GM18498 (cell line): Measurements from ENCODE around the gene RAMP1.

Experiments
- ATAC-seq: cut with Tn5 transposase; IDR thresholded peaks from one replicate; pipeline ENCODE4 v1.9.1; 2021; ENCODE audit warnings: mild to moderate bottlenecking, moderate library complexity; ENCODE audit not compliant: unreplicated experiment

Gene RAMP1

DNA sequence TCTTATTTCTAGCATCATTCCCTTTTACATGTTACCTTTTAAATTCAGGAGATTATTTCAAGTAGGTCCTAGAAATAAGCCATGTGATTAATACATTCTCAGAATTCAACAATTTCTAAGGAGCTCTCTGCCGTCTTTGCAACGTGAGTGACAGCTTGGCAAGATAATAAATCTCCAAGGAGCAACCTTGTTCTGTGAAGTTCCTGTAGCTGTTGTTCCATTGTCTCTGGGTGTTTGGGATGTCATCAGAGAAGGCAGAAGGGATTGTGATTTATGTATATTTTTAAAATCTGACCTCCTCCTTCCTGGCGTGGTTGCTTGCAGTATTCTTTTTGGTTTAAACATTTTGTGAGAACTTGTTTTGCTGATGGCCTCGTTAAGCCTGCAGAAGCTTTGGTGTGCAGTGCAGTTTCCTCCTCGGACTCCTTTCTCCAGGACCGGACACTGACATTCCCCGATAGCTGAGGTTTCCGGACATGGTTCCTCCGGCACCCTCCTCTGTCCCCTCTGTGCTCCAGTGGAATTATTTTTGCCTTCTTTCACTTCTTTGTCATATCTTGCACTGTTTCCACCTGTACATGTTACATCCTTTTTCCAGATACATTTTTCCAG, 33.7 kb downstream of the RAMP1 start:
- ATAC-seq, result no peak

DNA sequence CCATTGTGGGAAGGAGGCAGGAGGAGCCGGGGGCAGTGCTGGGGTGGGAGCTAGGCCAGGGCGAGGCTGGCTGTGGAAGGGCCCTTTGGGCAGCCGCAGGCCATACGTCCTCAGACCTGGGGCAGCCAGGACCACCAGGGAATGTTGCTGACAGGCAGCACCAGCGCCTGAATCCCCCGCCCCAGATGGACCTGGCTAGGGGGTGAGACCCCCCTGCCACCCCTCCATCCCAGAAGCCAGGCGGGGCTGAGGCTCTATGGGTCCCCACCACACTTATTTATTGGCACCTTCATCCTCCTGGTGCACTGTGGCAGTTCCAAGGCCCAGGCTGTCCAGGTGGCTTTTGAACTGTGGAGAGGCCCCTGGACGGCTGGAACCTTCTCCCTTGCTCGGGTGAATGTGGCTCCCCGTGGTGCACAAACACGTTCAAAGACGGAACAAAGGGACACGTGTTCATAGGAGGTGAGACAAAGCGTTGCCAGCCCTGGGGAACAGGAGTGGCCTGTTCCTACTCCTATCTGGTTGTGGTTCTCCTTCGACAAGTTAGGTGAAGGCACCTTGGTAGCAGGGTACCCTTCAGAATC, 35.1 kb downstream of the RAMP1 start:
- ATAC-seq, result no peak

DNA sequence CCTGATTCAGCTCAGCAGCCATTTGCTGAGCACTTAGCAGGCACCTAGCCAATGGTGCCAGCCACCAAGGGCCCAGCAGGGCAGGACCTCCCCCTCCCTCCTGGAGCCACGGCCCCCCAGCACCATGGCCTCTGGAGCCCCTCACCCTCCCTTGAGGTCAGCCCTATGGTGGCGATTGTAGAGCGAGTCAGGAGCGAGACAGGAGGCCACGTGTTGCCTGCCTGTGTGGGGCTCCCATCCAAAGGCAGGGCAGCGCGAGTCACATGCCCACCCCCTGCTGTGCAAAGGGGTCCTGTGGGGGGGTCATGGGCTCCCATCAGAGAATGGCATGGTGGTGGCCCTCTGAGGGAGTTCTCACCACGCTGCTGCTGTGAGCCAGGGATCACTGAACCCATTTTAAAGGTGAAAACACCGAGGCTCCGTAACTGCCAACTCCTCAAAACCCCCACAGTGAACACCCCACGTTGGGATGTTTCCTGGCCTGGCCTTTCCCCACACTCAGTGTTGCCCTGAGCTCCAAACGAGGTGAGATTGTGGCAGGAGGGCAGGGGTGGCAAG, 35.6 kb downstream of the RAMP1 start:
- no peak for ATAC-seq

DNA sequence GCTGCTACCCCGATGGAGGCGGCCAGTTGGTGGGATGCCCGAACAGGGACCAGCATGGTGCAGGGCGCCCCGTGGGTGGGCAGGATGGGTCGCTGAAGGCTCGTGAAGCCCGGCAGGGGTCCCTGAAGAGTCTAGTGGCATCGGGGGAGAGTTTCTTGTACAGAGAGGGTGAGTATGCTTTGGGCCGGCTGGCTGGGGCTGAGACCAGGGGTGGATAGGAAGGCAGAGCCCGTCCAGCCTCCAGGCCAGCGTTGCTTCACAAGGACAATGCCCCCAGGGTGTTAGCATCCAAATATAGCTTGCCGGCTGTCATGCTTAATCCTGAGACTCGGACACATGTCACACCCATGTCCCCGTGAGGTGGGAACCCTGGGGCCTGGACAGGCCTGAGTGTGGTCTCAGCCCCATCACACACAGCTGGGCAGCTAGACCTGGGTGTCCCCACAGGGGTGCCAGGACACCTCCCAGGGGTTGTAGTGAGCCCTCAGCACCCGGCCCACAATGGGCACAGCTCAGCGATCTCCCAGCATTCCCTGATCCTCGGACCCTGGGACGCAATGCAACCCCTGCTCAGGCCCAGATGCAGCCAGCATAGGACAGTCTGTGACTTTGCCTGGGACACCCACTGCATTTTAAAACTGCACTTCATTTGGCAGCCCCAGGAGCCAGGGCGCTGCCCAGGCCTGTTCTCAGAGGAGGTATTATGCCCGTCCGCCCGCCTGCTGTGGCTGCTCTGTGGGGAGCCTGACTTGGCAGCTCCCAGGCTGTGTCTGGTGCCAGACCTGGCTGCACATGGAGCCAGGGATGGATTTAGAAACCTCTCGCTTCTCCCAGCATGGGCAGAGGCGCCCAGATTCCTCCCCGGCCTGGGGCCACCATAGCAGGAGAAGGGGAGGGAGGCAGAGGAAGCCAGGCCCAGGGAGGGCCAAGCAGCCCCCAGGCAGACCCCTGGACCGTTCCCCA, 36.4 kb downstream of the RAMP1 start:
- ATAC-seq, result no peak

DNA sequence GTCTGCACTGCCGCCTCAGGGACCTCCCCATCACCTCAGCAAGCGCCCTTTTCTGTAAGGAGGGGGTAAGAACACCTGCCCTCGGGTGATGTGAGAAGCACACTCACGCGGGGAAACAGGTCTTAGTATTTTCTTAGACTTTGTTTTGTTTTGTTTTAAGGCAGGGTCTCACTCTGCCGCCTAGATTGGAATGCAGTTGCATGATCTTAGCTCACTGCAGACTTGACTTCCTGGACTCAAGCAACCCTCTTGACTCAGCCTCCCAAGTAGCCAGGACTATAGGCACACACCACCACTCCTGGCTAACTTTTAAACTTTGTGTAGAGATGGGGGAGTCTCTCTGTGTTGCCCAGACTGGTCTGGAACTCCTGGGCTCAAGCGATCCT, 37.1 kb downstream of the RAMP1 start:
- no peak for ATAC-seq

DNA sequence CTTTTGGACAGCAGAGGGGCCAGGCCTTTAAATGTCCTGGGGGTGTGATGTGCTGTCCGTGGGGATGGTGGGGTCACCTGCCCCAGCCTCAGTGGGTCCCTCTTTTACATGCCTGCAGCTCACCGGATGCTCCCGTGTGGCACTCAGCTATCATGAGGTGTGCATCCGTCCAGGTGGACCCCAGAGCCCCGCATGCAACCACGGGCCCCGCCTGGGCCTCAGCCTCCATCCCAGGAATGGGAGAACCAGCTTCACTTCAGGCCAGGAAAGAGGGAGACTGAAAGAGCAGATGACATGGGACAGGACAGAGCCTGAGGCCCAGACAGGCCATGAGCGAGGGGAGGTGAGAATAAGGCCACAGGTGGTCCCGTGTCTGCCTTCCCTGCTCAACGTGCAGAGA, 37.5 kb downstream of the RAMP1 start:
- no peak for ATAC-seq

DNA sequence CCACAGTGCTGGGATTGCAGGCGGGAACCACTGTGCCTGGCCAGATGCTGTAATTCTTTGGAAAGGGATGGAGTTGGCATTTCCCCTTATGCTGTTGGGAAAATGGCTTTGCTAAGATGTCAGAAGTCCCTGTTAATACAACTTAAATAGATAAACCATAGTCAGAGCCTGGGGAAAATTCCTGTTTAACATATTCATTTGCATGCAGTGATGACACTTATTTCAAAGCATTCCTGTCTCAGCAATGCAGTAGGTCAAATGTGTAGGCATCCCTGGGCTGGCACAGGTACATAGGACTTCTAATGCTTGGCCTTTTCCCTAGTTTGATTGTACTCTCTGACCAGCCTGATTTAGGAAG, 38.6 kb downstream of the RAMP1 start:
- ATAC-seq, result no peak

DNA sequence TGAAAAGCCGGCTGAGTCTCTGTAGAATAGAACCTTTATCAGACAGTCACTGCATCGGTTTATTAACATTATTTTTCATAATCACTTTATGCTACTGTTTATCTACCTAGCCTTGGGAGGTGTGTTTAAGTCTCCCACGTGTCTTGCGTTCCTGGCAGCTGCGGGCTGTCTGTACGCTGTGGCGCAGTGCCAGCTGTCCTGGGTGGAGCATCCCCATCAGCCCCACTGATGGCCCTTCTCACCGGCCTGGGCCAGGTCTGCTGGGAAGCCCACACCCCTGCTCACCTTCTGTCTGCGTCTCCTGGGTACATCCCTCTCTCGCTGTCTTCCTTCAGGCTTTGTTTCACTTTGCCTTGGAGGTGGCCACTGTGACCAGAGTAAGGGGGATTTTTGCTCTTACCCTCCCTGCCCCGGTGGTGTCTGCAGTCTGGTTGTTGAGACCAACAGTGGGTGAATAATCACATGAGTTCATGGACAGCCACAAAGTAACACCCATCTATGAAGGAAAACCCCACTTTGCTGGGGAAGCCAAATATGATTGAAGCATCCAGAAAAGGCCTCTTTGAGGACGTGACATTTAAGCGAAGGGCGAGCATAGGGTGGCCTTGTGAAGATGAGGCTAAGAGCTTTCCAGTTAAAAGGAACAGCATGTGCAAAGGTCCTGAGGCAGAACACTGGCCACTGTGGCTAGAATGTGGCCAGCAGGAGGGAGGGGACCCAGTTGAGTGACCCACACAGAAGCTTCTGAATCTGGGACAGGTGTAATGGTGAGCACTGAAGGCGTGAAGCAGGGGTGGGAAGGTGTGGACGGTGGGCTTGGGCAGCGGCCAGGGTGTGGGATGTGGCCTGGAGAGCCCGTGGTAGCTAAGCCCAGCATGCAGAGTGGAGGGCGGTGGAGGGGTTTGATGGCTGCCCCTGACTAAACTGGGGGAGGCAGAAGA, 41.7 kb downstream of the RAMP1 start:
- ATAC-seq, result no peak

DNA sequence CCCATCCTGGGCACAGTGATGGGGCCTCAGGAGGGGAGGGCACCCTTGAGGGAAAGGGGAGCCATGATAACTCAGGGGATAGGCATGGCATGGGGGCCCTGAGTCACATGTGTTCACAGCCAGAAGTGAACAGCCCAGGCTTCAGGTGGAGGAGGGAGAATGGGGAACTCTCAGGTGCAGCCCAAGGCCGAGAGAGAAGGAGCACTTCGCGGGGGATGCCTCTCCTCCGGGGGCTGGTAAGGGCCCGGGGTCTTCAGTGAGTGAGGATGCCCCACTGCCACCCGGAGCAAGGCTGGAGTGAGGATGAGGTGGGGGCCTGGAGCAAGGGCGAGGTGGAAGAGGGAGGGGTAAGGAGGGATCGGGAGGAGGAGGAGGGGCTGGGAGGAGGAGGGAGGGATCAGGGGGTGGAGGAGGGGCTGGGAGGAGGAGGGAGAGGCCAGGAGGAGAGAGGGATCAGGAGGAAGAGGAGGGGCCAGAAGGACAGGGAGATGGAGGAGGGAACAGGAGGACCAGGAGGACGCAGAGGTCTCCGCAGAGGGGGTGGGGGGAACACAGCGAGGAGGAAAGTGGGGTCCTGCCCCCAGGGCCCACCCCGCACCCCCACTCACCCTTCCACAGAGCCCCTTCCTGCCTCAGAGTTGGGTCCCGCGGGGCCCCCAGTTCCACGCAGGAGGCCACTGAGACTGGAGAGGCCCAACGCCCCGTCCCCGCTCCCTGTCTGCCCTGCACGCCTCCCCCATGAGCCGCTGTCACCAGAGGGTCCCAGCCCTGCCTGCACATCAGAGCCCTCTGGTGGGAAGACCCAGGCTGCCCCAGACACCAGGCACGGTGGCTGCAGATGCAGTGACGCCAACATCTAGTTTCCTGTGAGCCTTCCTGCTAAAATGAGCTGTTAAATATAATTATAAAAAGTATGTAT, 42.8 kb downstream of the RAMP1 start:
- no peak for ATAC-seq

DNA sequence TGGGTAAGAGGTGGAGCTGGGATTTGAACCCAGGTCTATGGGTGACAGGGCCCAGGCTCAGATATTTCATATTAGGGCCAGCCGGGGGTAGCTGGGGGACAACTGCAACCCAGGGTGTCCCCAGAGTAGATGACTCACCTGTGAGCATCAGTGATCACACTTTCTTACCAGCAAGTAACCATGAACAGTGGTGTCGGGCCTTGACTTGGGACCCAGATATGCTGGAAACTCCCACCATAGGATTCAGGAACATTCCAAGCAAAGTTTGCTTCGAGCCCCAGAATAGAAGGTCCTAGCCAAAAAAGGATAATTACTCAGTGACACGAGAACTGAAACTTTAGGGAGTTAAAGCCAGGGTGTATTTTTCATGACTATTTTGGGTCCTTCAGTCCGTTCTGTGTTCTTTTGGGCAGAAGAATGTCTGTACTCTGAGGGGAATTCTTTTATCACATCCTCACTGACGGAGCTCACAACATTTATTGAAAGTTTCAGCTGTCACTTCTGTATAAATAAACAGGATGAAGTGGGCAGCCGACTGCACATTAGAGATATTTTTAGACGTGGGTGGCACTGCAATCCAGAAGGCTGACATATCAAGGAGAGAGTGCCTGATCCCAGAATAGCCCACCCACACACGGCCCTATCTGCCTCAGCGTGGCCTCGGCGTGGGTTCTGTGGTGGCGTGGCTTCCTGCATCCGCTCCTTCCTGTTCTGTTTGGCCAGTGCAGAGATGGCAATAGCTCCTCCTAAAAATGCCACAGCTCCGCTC, 45.6 kb downstream of the RAMP1 start:
- no peak for ATAC-seq

DNA sequence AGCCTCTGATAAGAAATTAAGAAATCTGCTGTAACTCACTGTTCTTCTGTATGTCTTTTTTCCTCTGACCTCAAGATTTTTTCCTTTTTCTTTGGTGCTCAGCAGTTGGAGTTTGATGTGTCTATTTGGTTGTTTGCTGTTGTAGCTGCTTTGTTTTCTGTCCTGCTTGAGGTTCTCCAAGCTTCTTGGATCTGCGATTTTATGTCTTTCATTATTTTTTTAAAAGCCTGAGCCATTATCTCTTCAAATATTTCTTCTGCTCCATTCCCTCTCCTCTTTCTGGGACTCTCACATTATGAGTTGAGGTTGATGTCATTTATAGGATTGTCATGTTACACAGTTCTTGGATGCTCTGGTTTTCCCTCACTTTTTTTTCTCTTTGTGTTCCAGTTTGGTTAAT, 47.7 kb downstream of the RAMP1 start:
- no peak for ATAC-seq

DNA sequence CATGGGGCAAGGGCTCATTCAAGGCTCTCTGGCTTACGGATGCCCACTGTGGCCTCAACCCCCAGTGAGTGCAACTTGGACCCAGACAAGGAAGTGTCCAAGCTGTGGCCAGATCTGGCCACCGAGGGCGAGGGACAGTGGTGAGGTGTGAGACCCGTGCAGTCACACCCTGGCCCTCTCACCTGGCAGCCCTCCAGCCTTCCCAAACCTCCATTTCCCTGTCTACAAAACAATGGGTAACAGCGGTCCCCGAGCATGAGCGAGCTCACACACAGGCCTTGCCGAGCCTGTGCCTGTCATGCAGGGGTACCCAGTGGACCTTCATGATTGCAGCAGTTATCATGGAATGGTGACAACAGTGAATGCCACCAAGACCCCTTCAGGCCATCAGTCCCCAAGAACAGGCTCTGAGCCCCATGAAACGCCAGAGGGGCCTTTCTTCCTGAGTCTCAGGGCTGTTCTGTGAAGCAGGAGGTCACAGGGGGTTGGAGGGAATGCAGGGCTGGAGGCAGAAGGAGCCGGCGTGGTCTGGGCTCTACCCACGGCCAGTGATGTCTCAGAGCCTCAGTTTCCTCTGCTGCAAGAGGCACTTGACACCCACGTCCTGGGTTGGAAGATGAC, 49.8 kb downstream of the RAMP1 start:
- no peak for ATAC-seq

DNA sequence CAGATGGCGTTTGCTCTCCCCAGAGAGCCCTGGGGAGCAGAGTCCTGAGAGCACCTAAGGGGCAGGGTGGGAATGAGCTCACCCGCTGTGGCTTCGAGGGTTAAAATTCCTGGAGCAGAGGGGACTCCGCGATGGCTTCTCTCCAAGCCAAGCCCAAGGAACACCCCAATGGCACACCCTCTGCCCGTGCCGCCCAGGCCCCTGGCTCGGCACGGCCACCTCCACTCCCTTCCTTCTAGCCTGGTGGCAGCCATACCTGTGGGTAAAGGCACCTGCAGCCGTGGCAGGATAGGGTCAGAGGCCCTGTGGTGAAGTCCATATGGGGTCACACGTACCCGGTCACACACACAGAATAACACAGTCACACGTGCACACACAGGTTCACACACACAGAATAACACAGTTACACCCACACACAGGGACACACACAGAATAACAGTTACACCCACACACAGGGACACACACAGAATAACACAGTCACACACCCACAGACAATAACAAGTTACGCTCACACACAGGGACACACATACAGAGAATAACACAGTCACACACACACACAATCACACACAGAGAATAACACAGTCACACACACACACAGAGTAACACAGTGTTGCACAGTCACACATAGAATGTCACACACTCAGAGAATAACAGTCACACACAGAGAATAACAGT, 50.5 kb downstream of the RAMP1 start:
- ATAC-seq, result no peak

DNA sequence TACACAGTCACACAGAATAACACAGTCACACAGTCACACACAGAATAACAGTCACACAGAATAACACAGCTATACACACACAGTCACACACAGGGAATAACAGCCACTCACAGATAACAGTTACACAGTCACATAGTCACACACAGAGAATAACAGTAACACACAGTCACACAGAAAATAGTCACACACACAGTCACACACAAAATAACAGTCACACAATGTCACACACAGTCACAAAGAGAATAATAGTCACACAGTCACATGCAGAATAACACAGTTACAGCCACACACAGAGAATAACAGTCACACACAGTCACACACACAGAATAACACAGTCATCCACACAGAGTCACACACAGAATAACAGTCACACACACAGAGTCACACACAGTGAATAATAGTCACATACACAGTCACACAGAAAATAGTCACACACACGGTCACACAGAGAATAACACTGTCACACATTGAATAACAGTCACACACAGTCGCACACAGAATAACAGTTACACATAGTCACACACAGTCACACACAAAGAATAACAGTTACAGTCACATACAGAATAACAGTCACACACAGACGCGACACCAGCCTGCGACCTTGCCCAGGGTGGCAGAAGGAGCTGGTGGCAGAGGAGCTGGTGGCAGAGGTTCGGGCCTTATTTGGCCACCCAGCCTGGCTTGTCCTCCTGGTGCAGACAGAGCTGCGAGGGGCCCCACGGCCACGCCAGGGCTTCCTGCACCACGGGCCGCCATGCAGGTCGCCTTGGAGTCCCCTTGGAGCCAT, 51.3 kb downstream of the RAMP1 start:
- no peak for ATAC-seq

DNA sequence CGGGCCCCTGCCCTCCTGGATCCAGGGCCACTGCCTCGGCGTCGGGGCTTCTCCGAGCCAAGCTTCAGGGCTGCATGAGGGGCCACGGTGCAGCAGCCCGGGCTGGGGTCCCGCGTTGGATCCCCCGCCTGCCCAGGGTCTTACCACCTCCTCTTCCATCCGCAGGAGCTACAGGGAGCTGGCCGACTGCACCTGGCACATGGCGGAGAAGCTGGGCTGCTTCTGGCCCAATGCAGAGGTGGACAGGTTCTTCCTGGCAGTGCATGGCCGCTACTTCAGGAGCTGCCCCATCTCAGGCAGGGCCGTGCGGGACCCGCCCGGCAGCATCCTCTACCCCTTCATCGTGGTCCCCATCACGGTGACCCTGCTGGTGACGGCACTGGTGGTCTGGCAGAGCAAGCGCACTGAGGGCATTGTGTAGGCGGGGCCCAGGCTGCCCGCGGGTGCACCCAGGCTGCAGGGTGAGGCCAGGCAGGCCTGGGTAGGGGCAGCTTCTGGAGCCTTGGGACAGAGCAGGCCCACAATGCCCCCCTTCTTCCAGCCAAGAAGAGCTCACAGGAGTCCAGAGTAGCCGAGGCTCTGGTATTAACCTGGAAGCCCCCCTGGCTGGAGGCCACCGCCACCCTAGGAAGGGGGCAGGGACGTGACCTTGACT, 52.1 kb downstream of the RAMP1 start:
- ATAC-seq, result no peak

DNA sequence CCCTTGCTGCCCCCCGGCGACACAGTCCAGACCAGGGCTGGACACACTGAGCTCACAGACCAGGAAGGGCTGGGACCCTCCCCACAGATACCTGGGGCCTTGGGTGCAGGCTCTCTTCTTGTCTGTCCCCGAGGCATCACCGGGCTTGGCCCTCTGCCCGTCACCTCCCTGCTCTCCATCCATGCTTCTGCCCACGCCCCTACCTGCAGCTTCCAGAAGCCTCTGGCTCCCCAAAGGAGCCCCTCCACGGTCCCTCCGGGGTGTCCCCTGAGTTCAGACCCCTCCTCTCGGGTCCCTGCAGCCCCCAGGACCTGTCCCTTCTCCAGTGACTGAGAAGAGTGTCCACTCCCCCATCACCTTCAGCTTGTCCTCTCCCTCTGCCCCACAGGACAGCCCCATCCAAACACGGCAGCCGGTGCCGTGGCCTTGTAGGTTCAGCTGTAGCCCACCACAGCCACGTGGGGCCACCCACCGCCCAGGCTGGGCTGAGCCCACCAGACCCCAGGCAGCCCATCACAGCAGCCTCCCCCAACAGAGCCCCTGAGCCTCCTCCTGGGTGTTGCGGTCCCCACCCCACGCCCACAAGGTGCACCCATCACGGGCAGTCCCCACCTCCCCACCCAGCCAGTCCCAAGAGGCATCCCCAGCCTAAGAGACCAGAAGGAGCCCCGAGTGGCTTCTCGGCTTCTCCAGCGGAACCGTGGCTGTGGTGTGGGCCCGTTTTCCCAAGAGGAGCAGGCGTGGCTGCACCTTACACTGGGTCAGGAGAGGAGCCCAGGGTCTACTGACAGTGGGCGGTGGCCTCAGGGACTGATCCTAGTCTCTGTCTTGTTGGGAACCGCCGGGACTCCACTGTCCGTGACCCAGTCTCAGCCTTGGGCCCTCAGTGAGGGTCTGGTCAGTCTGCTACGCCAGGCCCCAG, 53.1 kb downstream of the RAMP1 start:
- ATAC-seq, result no peak
